Body of pancreas (tissue), 4 donors: Measurements from ENCODE around the gene DNAJC17. TPM values are rescaled to one million over a fixed set of nuclear protein-coding genes. Genes with fewer than 3 reads are reported as not detected.

ENCODE experiments used
- ATAC-seq: fragments of 150-250 bp; one replicate; pipeline ENCODE4 v1.9.1; 2016
- DNase-seq, 4 donors: peaks; one replicate each; pipeline ENCODE4 v3.0.0-alpha.2; 2019
- H3K27ac ChIP-seq, 4 donors: fragments of 200-600 bp; sonication (generic); 1 replicate in 3 of 4; 2 replicates in 1 of 4; pipeline versions ENCODE4 v1.5.1 to v1.6.1; 2016 to 2019; ENCODE audit warnings: mild to moderate bottlenecking in 1 of 4, mixed read lengths in 1 of 4, moderate library complexity in 1 of 4
- H3K27me3 ChIP-seq, 2 donors: fragments of 200-600 bp; sonication (generic); one replicate each; pipeline ENCODE4 v1.6.0; 2016; ENCODE audit warnings: mild to moderate bottlenecking in 1 of 2
- H3K36me3 ChIP-seq, 2 donors: fragments of 200-600 bp; sonication (generic); replicated peaks in 1 of 2; 2 replicates each; pipeline ENCODE4 v1.5.1; 2016; ENCODE audit warnings: low read depth in 2 of 2; ENCODE audit not compliant: insufficient read depth in 1 of 2
- H3K4me1 ChIP-seq: fragments of 200-600 bp; sonication (generic); one replicate; pipeline ENCODE4 v1.6.0; 2016
- H3K4me3 ChIP-seq, 2 donors: fragments of 200-600 bp; sonication (generic); 1 replicate in 1 of 2; 2 replicates in 1 of 2; pipeline ENCODE4 v1.5.1; 2016 to 2019
- H3K9me3 ChIP-seq, 3 donors: fragments of 200-600 bp; sonication (generic); 1 replicate in 2 of 3; 2 replicates in 1 of 3; pipeline ENCODE4 v1.5.1; 2016
- CTCF ChIP-seq, 7 experiments: fragments of 450-650 bp in 4 of 7; fragments of 200-600 bp in 3 of 7; sonication (generic) in 3 of 7; IDR thresholded peaks; one replicate each; pipeline ENCODE4 v1.5.1; 2016 to 2019; ENCODE audit warnings: antibody characterized with exemption in 7 of 7
- POLR2A ChIP-seq, 3 donors: fragments of 450-650 bp; IDR thresholded peaks; one replicate each; pipeline ENCODE4 v1.6.1; 2016; ENCODE audit warnings: antibody characterized with exemption in 3 of 3, mild to moderate bottlenecking in 2 of 3
- WGBS, 2 donors: methylation state at CpG; one replicate each; pipeline ENCODE4 v1.1.5; 2017; 5-methylcytosine and 5-hydroxymethylcytosine counted together
- intact Hi-C: fragments of 100-400 bp; cut with DNase I; formaldehyde crosslinking; loops from one replicate; pipeline ENCODE4 v1.15.1; 2023
- total RNA-seq, 2 donors: library from RNA; depleted of rRNA; stranded (reverse); fragments of >200 nt; gene quantifications; one replicate each; pipeline ENCODE4 v1.1.0, GENCODE V29; 2016

Gene DNAJC17
- total RNA-seq, 2 donors from 2014 or later: 18.7 to 36.6 TPM

DNA sequence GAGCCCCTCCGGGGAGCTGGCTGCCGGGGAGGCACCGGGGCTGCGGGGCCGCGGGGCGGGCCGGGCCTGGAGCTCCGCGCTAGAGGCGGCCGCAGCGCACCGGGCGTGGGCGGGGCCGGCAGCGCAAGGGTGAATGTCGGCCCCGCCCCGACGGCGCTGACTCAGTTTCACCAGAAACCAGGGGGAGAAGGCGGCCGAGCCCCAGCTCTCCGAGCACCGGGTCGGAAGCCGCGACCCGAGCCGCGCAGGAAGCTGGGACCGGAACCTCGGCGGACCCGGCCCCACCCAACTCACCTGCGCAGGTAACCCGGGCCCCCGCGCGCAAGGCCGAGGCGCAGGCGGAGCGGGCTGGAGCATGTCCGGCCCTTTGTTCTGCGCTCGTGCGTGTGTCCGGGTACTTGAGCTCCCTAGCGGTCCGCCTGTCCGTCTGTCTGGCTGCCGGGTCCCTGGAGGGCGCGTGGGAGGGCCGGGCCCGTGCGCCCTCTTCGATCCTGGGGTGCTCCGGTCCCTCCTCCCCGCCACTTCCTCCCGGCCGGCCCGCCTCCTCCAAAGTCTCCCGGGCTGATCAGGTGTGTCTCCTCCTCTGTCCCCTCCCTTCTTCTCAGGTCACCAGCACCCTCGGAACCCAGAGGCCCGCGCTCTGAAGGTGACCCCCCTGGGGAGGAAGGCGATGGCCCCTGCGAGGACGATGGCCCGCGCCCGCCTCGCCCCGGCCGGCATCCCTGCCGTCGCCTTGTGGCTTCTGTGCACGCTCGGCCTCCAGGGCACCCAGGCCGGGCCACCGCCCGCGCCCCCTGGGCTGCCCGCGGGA is 36.8 kb upstream of the DNAJC17 start, which contains the start of gene SPINT1:
Gene SPINT1, plus strand, starts transcription at position 164 of the 811 bp plus-strand sequence. Its CDS starts 507 bp downstream, at position 671.
- ATAC-seq (peak; percentile 56), DNase-seq (peak; percentile 66 to 73 (median 72))
- H3K4me1 ChIP-seq: peaks cover 41% of the 10 kb centered on the region
- peak within 1 kb of the TSS; percentile 21 to 63 for H3K4me3 ChIP-seq
- H3K27me3 ChIP-seq: no peaks in the 10 kb centered on the region
- WGBS, 2 donors: 0% methylated on average over 77 of the region's 89 CpGs; no CpG with 5 or more reads in 1 of the 2 donors
- peak within 1 kb of the TSS; percentile 71 to 92 (median 85) for H3K27ac ChIP-seq
- intact Hi-C loops: no loop called here
- no peaks in the 10 kb centered on the region for H3K36me3 ChIP-seq
- no peaks in the 10 kb centered on the region for H3K9me3 ChIP-seq
- TF ChIP-seq POLR2A (IDR thresholded peaks at IDR 0.05): peak; percentile 68 to 78 (median 76)
- no peak for TF ChIP-seq CTCF (IDR thresholded peaks at IDR 0.05)

DNA sequence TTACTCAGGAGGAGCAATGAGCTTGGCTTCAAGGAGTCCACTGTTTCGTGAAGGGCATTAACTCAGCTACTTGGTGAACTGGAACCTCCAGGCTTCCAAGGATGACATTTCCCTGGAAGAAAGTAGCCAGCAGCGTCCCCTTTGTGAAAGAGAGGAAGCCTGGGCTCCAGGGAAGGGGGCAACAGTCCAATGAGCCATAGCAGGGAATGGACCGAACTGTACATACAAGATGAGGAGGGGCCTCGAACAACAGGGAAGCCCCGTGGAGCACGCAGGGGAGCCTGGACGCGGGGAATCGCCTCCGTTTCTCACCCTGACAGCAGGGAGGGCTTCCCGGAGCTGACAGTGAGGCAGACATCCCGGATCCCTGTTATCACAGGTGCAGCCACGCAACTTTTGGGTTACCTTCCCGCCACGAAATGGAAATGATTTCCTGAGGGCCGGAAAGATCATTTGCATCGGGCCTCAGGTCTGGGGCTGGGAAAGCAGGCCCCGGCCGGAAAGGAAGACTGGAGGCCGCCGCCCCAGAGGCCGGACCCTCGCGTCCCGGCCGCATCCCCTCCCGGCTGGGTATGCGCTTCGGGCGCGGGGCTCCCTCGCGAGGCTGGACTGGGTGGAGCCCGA is 36.1 kb upstream of the DNAJC17 start:
- WGBS, 2 donors: 5 to 18% methylated on average over 10 to 34 of the region's 34 CpGs
- DNase-seq (peak in 1 of 4 donors; percentile 18), ATAC-seq (peak; percentile 2)
- Histone ChIP-seq H3K27me3 (no peaks in the 10 kb centered on the region), H3K36me3 (no peaks in the 10 kb centered on the region), H3K27ac (peak overlapping the region; percentile 71 to 92 (median 85)), H3K4me1 (peaks cover 41% of the 10 kb centered on the region), H3K4me3 (peak overlapping the region in 1 of 2 donors; percentile 63), H3K9me3 (no peaks in the 10 kb centered on the region)
- intact Hi-C loops: no loop called here
- TF ChIP-seq CTCF (IDR thresholded peaks at IDR 0.05) (no peak), POLR2A (IDR thresholded peaks at IDR 0.05) (no peak)

- H3K27ac ChIP-seq: peak overlapping the region in 1 of 4 donors; percentile 45
- H3K4me3 ChIP-seq: no peak overlapping the region
- H3K27me3 ChIP-seq: no peaks in the 10 kb centered on the region
- no peak for ATAC-seq
- H3K36me3 ChIP-seq: no peaks in the 10 kb centered on the region
- H3K9me3 ChIP-seq: no peaks in the 10 kb centered on the region
- no peak for DNase-seq
- WGBS, 2 donors: 79% methylated on average over 2 of the region's 2 CpGs
- H3K4me1 ChIP-seq: peaks cover 25% of the 10 kb centered on the region
- intact Hi-C loops: no loop called here
- no peak for TF ChIP-seq CTCF (IDR thresholded peaks at IDR 0.05)
- no peak for TF ChIP-seq POLR2A (IDR thresholded peaks at IDR 0.05)
Observed at GRCh38 chr15:40841741-40842140, 34.5 kb upstream of the DNAJC17 start.

- Histone ChIP-seq H3K27ac (no peak overlapping the region), H3K36me3 (no peaks in the 10 kb centered on the region), H3K4me3 (no peak overlapping the region), H3K9me3 (no peaks in the 10 kb centered on the region), H3K27me3 (no peaks in the 10 kb centered on the region), H3K4me1 (peaks cover 9% of the 10 kb centered on the region)
- no peak for TF ChIP-seq POLR2A (IDR thresholded peaks at IDR 0.05)
- no peak for TF ChIP-seq CTCF (IDR thresholded peaks at IDR 0.05)
- no peak for ATAC-seq
- intact Hi-C loops: no loop called here
- DNase-seq: no peak
- WGBS, 2 donors: 74 to 80% methylated on average over 5 of the region's 5 CpGs
Observed at GRCh38 chr15:40838756-40839155, 31.5 kb upstream of the DNAJC17 start.
